Measurements from ENCODE around the gene CGRRF1.

GRCh38 chr14:54471641-54472040, 38.1 kb upstream of the CGRRF1 start:
- no peak for TF ChIP-seq ZNF138 (tag by site-specific recombination; IDR thresholded peaks at IDR 0.05; ENCODE audit: borderline replicate concordance)
- TF ChIP-seq ZNF132 (tag by site-specific recombination; IDR thresholded peaks at IDR 0.05; ENCODE audit: borderline replicate concordance) = no peak
- TF ChIP-seq MYNN (tag by site-specific recombination; IDR thresholded peaks at IDR 0.05; ENCODE audit: borderline replicate concordance) = no peak
- TF ChIP-seq CTCF (tag by site-specific recombination; IDR thresholded peaks at IDR 0.05) = no peak
- TF ChIP-seq ZBTB21 (tag by site-specific recombination; IDR thresholded peaks at IDR 0.05) = no peak
- TF ChIP-seq ZNF596 (tag by site-specific recombination; IDR thresholded peaks at IDR 0.05) = no peak
- no peak for TF ChIP-seq ZNF280C (tag by site-specific recombination; IDR thresholded peaks at IDR 0.05)
- no peak for TF ChIP-seq REST (tag by site-specific recombination; IDR thresholded peaks at IDR 0.05)
- TF ChIP-seq ZSCAN18 (tag by site-specific recombination; IDR thresholded peaks at IDR 0.05) = no peak
- no peak for TF ChIP-seq GFI1B (tag by site-specific recombination; IDR thresholded peaks at IDR 0.05)
